HT-29 (cell line): Measurements from ENCODE around the gene TRMT13. TPM values are rescaled to one million over a fixed set of nuclear protein-coding genes. Genes with fewer than 3 reads are reported as not detected.

ENCODE experiments used
- DNase-seq: peaks from one replicate; pipeline ENCODE4 v3.0.0-alpha.2; 2015; ENCODE audit warnings: low spot score
- total RNA-seq: library from RNA; depleted of rRNA; stranded (reverse); fragments of >200 nt; shearing (Covaris generic); gene quantifications from 2 replicates; pipeline ENCODE4 v1.2.3, GENCODE V29; 2014; rRNA removed

TRMT13 gene
- 5.8 and 7.5 TPM in 2 replicates for total RNA-seq

- peak; percentile 96 for DNase-seq
Observed at GRCh38 chr1:100132566-100133477, at the start of gene TRMT13, which contains the start of gene SASS6. TRMT13 (plus strand) TSS chr1:100133163; CDS start chr1:100133169, 6 bp downstream. SASS6 (minus strand) TSS chr1:100132930; CDS start chr1:100132814, 116 bp downstream.

- DNase-seq: no peak
Observed at GRCh38 chr1:100087396-100087795, 45.6 kb upstream of the TRMT13 start.

GRCh38 chr1:100089082-100089481, 43.9 kb upstream of the TRMT13 start:
- DNase-seq: no peak

GRCh38 chr1:100090471-100090870, 42.5 kb upstream of the TRMT13 start:
- no peak for DNase-seq

- DNase-seq: no peak
Observed at GRCh38 chr1:100100202-100100601, 32.8 kb upstream of the TRMT13 start.

- no peak for DNase-seq
Observed at GRCh38 chr1:100101564-100101963, 31.4 kb upstream of the TRMT13 start.

GRCh38 chr1:100107696-100108095, 25.3 kb upstream of the TRMT13 start:
- no peak for DNase-seq

GRCh38 chr1:100109554-100110066, 23.4 kb upstream of the TRMT13 start:
- no peak for DNase-seq

- no peak for DNase-seq
Observed at GRCh38 chr1:100115524-100115923, 17.4 kb upstream of the TRMT13 start.

- no peak for DNase-seq
Observed at GRCh38 chr1:100122177-100122576, 10.8 kb upstream of the TRMT13 start.

GRCh38 chr1:100127226-100127625, 5.7 kb upstream of the TRMT13 start:
- DNase-seq: no peak

- peak; percentile 3 for DNase-seq
Observed at GRCh38 chr1:100130552-100131077, 2.3 kb upstream of the TRMT13 start.

GRCh38 chr1:100131623-100132022, 1.3 kb upstream of the TRMT13 start:
- no peak for DNase-seq

GRCh38 chr1:100134872-100135271, 1.9 kb downstream of the TRMT13 start:
- no peak for DNase-seq

GRCh38 chr1:100137602-100138001, 4.6 kb downstream of the TRMT13 start:
- no peak for DNase-seq

- no peak for DNase-seq
Observed at GRCh38 chr1:100141192-100141591, 8.2 kb downstream of the TRMT13 start.

GRCh38 chr1:100142343-100142742, 9.4 kb downstream of the TRMT13 start:
- no peak for DNase-seq

- no peak for DNase-seq
Observed at GRCh38 chr1:100145116-100145515, 12.2 kb downstream of the TRMT13 start.

GRCh38 chr1:100146958-100147357, 14.0 kb downstream of the TRMT13 start:
- no peak for DNase-seq

GRCh38 chr1:100147875-100148274, 14.9 kb downstream of the TRMT13 start:
- no peak for DNase-seq

GRCh38 chr1:100151679-100152078, 18.7 kb downstream of the TRMT13 start:
- DNase-seq: no peak

GRCh38 chr1:100152271-100152670, 19.3 kb downstream of the TRMT13 start:
- DNase-seq: no peak

- no peak for DNase-seq
Observed at GRCh38 chr1:100162881-100163280, 29.9 kb downstream of the TRMT13 start.
